Uterus (tissue), 2 donors: ENCODE data around the gene OR13C5.

Experiments
- CTCF ChIP-seq, 4 experiments: fragments of 200-600 bp in 2 of 4; fragments of 450-650 bp in 2 of 4; sonication (generic) in 2 of 4; IDR thresholded peaks; one replicate each; pipeline ENCODE4 v1.5.1; 2016 to 2019; ENCODE audit warnings: antibody characterized with exemption in 4 of 4, mild to moderate bottlenecking in 2 of 4, moderate library complexity in 1 of 4
- POLR2A ChIP-seq, 2 donors: fragments of 450-650 bp; IDR thresholded peaks; one replicate each; pipeline ENCODE4 v1.6.1; 2016; ENCODE audit warnings: antibody characterized with exemption in 2 of 2, mild to moderate bottlenecking in 1 of 2, moderate library complexity in 1 of 2

GRCh38 chr9:104586496-104587180 lies 12.6 kb downstream of the OR13C5 start:
- no peak for TF ChIP-seq CTCF (IDR thresholded peaks at IDR 0.05)
- TF ChIP-seq POLR2A (IDR thresholded peaks at IDR 0.05) = no peak
